ENCODE measurements around the gene PLRG1.
A peak's percentile ranks its signal among the peaks of the same experiment; 100 is the strongest.

PLRG1 gene

DNA sequence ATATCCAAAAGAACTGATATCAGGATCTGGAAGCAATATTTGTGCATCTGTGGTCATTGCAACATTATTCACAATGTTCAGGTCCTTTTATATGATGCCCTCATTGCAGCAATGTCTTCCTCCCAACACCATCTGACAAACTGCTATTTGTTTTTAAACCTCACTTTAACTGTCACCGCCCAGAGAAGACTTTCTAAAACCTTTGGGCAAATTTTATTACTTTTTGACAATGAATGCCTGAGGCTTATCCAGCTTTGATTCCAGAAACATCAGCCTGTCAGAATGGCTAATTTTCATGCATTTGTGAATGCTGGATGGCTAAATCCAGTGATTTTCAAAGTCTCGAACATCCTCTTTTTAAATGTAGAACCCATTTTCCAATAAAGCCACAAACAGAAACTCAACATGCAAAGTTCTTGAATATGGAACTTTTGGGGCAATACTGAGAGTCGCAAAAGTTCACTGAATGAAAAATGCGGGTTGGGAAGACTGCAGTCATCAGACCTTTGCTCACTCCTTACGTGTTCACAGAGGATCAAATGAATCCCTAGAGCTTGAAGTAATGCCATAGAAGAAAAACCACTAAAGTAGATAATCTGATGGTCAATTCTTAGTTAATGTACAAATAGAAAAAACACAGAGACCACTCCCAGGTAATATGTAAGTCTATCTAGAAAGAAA is 23.1 kb upstream of the PLRG1 start:
- no peak for DNase-seq (ENCODE audit: low spot score)

DNA sequence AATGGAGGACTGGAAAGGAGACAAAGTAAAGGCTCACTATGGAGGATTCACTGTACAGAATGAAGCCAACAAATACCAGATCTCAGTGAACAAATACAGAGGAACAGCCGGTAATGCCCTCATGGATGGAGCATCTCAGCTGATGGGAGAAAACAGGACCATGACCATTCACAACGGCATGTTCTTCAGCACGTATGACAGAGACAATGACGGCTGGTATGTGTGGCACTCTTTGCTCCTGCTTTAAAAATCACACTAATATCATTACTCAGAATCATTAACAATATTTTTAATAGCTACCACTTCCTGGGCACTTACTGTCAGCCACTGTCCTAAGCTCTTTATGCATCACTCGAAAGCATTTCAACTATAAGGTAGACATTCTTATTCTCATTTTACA is 19.4 kb upstream of the PLRG1 start:
- no peak for DNase-seq (ENCODE audit: low spot score)

DNA sequence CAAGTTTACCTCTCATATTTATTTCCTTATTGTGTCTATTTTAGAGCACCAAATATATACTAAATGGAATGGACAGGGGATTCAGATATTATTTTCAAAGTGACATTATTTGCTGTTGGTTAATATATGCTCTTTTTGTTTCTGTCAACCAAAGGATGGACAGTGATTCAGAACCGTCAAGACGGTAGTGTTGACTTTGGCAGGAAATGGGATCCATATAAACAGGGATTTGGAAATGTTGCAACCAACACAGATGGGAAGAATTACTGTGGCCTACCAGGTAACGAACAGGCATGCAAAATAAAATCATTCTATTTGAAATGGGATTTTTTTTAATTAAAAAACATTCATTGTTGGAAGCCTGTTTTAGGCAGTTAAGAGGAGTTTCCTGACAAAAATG is 18.8 kb upstream of the PLRG1 start:
- DNase-seq (ENCODE audit: low spot score) = no peak

DNA sequence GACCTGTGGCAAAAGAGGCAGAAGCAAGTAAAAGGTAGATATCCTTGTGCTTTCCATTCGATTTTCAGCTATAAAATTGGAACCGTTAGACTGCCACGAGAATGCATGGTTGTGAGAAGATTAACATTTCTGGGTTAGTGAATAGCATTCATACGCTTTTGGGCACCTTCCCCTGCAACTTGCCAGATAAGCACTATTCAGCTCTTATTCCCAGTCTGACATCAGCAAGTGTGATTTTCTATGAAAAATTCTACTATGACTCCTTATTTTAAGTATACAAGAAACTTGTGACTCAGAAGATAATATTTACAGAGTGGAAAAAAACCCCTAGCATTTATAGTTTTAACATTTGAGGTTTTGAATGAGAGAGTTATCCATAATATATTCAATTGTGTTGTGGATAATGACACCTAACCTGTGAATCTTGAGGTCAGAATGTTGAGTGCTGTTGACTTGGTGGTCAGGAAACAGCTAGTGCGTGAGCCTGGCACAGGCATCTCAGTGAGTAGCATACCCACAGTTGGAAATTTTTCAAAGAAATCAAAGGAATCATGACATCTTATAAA is 16.5 kb upstream of the PLRG1 start:
- no peak for DNase-seq (ENCODE audit: low spot score)

DNA sequence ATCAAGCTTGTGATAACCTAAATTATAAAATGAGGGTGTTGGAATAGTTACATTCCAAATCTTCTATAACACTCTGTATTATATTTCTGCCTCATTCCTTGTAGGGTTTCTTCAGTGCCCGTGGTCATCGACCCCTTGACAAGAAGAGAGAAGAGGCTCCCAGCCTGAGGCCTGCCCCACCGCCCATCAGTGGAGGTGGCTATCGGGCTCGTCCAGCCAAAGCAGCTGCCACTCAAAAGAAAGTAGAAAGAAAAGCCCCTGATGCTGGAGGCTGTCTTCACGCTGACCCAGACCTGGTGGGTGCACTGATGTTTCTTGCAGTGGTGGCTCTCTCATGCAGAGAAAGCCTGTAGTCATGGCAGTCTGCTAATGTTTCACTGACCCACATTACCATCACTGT is 15.5 kb upstream of the PLRG1 start:
- DNase-seq (ENCODE audit: low spot score) = no peak

DNA sequence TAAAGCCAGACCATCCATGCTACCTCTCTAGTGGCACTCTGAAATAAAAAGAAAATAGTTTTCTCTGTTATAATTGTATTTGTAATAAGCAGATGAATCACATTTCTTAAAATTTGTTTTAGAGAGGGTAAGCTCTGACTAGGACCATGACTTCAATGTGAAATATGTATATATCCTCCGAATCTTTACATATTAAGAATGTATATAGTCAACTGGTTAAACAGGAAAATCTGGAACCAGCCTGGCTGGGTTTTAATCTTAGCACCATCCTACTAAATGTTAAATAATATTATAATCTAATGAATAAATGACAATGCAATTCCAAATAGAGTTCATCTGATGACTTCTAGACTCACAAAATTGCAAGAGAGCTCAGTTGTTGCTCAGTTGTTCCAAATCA is 14.1 kb upstream of the PLRG1 start:
- no peak for DNase-seq (ENCODE audit: low spot score)

DNA sequence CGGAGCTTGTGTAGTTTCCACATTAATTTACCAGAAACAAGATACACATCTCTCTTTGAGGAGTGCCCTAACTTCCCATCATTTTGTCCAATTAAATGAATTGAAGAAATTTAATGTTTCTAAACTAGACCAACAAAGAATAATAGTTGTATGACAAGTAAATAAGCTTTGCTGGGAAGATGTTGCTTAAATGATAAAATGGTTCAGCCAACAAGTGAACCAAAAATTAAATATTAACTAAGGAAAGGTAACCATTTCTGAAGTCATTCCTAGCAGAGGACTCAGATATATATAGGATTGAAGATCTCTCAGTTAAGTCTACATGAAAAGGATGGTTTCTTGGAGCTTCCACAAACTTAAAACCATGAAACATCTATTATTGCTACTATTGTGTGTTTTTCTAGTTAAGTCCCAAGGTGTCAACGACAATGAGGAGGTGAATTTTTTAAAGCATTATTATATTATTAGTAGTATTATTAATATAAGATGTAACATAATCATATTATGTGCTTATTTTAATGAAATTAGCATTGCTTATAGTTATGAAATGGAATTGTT is 12.6 kb upstream of the PLRG1 start, which contains the start of gene FGB:
Gene FGB, plus strand, starts transcription at position 315 of the 558 bp plus-strand sequence. Its CDS starts 8 bp downstream, at position 323.
- DNase-seq (ENCODE audit: low spot score) = no peak

DNA sequence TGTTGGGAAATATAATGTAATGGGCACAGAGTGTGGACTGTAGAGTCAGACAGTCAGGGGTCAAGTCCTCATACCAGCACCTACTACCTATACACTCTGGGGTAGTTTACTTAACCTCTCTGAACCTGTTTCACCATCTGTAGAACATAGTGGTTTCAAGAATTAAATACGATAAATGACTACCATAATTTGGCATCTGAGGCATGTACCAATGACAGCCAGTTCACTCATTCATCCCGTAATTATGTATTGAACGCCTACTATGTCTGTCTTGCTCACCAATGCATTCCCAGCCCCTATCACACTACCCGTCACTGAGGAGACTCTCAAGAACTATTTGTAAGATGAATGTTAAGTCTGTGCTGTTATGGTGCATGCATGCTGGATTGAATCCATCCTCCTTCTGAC is 10.6 kb upstream of the PLRG1 start:
- DNase-seq (ENCODE audit: low spot score) = no peak

DNA sequence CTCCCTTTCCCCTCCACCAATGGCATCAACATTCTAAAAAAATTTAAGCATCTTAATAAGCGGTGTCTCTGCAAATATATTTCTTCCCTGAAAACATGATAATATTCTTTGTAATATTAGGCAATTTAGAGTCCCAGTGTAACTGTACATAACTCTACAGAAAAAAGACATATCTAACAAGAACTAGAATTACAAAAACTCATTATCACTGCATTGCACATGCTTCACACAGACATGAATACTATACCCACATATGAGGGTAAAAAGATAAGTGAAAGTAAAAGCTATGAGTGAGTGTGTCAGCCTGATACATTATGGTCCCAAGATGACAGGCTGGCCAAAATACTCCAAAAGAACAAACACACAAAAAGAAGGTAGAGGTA is 10.2 kb upstream of the PLRG1 start:
- DNase-seq (ENCODE audit: low spot score) = no peak

DNA sequence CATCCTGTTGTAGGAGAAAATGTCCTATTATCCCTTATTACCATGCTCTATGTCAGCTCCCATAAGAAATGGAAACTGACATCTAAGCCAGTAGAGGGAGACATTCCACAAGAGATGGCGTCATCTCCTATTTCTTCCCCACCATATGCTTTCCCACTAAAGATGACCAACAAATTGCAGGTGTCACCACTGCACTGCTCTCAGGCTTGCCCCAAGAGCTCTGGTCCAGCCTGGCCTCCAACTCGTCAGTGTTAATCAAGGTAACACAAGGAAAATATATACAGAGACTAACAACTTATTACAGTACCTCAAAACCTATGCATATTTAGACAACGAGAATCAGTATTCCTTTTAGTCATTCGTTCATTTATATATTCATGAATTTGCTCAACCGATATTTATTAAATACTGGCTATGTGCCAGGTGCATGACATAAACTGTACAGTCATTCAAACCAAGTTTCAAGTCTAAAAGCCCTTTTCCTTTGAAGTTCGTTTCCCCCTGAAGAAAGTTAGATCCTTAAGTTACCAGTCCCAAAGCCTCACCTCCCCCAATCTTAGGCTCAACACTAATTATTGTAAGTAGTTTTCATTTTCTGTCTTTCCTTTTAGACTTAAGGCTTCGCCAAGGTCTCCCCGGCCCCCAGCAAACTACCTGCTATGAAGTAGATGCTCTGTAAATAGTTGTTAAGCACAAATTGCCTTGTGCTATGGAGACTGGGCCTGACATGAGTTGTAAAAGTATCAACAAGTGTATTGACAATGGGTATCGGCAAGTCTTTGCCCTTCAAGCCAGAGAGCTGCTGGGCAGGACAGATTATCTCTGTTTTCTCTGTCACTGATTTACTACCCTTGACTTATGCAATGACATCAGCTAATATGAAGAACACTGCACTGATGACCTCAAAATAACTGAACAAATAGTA is 9.6 kb upstream of the PLRG1 start:
- no peak for DNase-seq (ENCODE audit: low spot score)

DNA sequence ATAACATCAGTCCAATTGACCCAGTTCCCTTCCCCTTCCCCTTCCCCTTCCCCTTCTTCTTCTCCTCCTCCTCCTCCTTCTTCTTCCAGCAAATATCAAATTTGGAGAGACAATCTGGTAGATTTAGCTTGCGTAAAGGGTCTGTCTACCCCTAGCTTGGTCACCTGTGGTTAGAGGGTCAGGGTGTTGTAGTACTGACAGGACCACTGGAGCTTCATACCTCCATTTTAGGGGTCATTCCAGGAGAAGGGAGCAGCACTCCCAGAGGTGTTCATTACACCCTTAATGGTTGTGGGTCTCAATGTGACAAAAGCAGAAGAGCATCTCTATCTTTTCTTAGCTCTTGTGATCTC is 8.9 kb upstream of the PLRG1 start:
- no peak for DNase-seq (ENCODE audit: low spot score)

DNA sequence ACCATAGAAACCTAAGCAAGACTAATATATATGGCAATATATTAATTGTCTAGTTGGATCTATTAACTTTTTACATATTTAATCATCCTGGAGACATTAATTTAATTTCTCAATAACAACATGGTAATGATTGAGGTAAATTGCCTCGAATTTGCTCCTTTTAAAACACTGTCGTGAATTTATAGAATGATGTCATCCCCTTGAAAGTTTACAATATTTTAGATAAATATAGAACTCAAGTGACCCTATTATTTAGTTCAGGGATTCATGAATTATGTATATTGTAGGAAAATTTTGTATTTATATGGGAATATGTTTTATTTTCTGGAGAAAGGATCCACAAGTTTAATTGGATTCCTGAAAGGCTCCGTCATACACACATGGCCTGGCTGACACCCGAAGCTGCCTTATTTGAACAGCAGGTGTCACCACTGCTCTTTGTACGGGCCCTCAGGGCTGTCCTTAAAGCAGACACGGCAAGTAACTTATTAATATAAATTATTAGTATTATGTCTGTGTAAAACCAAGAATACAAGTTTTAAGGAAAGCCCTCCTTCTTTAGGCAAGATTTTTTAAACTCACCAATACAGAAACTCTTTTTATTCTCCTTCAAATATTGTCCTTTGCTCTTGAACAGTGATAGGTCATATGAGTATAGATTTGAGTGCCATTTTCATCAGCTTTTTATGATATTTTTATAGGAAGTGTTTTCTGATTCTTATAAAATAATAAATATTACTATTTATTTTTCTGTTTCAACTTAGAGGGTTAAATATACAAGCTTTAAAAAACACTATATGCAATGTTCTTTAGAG is 1.9 kb upstream of the PLRG1 start:
- DNase-seq (ENCODE audit: low spot score) = peak; percentile 62

DNA sequence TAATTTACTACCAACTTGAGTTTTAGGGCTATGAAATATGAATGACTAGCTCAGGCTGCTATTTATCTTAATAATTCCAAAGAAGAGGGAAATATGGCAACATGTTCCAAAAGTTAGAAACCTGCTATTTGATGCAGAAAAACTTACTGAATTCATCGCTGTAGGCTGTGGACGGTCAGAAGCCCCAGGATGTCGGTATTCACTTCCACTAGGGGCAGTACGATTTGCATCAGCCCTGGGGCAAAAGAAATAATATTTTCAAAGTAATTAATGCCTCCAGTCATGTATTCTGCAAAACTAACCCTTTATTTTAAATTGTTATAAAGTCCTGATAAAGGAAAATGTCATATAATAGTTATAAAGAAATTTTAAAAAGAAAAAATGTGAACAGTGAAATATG is 4.5 kb downstream of the PLRG1 start:
- no peak for DNase-seq (ENCODE audit: low spot score)

DNA sequence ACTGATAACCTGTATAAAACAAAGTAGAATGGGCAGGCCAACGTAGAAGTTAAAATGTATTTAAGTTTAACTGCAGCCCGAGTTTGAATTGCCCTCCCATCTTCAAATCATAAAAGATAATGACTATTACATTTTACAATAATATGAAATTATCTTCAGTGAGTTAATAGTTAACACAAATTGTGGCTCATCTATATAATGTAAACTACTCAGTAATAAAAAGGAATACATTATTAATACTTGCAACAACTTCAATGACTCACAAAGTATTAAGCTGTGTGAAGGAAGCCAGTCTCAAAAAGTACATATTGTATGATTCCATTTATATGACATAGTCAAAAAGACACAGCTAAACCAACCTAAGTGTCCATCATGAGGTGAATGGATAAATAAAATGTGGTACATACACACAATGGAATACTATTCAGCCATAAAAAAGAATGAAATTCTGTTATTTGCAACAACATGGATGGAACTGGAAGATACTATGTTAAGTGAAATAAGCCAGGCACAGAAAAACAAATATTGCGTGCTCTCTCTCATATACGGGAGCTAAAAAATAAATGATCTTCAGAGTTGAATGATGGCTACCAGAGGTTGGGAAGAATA is 7.8 kb downstream of the PLRG1 start:
- DNase-seq (ENCODE audit: low spot score) = no peak

DNA sequence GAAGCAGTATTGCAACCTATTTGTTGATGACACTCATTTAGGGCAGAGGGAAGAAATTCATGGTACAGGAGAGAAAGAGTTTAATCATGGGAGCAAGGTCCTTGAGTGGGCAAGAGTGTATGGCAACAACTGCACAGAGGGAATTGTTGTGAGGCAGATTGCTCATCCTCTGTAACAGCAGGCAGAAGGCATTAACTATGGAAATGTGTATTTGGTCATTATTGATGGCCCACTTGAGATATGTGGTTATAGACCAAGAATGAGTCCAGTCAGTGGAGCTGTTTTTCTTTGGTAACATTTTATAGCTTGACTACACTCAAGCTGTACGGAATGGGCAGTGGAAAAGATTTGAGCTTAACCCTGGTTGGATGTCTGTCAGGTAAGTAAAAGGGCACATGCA is 15.9 kb downstream of the PLRG1 start:
- no peak for DNase-seq (ENCODE audit: low spot score)

DNA sequence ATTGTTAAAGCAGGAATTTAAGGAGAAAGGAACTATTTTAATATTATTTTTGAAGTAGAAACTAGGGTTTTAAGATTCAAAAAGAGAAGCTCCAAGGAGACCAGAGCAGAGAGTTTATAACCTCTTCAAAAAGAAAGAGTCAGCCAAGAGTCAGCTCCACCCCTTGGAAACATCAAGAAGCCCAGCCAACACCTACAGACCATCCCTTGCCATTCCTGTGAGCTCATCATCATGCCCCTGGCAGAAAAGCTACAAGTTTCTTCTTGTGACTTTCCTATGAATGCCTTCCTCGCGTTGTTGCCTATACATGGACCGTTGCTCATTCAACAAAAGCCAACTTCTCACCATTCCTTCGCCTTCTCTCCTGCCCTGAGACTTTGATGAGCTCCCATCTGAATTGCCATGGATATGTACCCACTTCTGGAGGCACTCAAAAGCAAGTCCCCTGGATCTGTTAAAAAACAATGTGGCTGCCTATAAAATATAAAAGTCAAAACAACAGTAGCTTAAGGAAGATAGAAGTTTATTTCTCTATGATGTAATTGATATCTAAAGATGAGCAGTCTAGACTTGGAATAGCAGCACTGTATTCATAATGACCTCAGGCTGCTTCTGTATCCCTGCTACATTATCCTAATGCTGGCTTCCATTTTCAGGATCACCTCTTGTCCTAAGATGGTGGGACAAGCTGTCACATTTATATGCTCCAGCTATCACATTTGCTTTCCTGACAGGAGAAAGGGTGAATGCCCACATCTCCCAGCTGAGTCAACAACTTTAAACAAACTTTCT is 20.3 kb downstream of the PLRG1 start:
- no peak for DNase-seq (ENCODE audit: low spot score)

DNA sequence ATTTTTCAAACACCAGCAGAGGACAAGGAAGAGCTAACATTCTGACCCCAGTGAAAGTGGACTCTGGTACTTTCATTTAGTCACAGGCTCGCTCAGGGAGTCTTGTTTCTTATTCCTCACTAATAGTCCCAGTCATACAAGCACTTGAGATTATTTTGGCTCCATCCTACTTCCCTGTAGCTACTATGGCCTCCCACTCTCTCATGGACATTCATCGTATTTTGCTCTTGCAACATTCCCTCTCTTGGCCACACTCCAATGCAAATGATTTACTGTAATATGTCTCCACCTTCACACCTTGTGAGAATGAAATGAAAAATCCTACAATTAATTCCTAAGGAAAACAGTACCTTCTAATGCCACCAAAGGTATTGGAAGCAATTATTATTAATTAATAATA is 21.3 kb downstream of the PLRG1 start:
- DNase-seq (ENCODE audit: low spot score) = no peak

DNA sequence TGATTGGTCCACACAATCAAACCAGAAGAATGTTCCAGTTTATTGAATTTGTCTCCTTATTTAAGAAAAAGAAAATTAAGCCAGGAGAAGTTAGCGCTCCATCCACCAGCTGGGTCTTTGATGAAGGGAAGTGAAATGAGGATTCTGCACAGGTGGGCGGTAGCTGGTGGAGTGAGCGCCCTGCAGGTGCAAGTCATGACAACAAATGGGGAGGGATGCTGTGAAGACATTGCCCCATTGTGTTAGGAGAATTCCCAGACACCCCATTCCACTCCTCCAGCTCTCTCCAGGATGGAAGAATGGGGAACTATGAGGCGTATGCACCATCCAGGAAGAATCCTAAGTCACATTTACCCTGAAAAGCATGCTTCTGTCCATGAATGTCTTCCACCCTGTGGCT is 22.9 kb downstream of the PLRG1 start:
- DNase-seq (ENCODE audit: low spot score) = no peak

DNA sequence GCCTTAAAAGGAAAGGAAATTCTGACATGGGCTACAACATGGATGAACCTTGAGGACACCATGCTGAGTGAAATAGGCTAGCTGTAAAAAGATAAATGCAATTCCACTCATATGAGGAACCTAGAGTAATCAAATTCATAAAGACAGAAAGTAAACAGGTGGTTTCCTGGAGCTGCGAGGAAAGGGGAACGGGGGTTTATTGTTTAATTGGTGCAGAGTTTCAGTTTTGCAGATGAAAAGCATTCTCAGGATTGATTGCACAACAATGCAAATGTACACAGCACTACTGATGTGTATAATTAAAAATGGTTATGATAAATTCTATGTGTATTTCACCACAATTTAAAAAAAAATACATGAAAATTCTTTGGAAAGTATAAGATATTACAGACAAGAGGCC is 24.0 kb downstream of the PLRG1 start:
- no peak for DNase-seq (ENCODE audit: low spot score)

DNA sequence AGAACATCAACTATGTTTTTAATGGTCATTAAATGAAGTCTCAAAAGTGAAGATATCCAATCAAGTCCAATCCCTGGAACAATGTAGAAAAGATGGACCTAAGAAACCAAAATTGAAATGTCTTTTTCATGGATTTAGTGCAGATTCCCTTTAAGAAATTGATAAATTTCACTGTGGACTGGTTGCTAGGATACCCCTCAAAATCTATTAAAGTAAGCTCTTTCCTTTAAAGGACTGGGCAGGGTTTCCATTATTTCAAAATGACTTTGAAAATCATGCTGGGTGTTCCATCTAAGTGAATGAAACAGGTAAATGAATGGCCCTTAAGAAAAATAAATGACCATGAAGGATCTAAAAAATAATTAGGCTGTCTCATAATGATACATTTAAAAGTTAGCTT is 28.6 kb downstream of the PLRG1 start:
- DNase-seq (ENCODE audit: low spot score) = no peak

DNA sequence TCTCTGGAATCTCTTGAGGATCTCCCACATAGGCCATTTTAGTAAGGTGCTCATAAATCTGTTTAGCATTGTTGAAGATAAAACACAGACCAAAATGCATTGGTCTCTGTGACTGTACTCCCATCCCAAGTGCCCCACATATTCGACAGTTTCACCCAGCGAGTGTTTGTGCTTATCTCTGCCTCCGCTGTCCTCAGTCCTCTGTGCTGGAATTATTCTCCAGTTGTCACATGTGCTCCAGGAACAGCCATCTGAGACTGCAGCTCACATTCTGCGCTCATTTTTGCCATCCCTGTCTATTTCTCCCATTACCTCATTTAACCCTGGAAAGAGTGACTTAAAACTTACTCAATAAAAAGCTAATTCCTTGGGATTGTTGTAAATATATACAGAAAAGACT is 31.0 kb downstream of the PLRG1 start:
- DNase-seq (ENCODE audit: low spot score) = no peak
